Activated naive CD4-positive, alpha-beta T cell treated with anti-CD3 and anti-CD28 coated beads, Interleukin-2, amount 50 U/mL, for 24 hours (primary cell): Measurements from ENCODE around the gene CCDC92.
"Not testable (repeated sequence)": the region's sequence is repeated elsewhere in the genome, so short reads cannot be mapped to it uniquely, and the experiment has no call there.

Experiments
- H3K27ac Mint-ChIP-seq: one replicate; pipeline ENCODE4 v1.8.0; 2021; ENCODE audit warnings: mild to moderate bottlenecking, mixed read lengths
- H3K27me3 Mint-ChIP-seq: one replicate; pipeline ENCODE4 v1.8.0; 2021; ENCODE audit warnings: mixed read lengths
- H3K36me3 Mint-ChIP-seq: one replicate; pipeline ENCODE4 v1.8.0; 2021; ENCODE audit warnings: mixed read lengths
- H3K4me1 Mint-ChIP-seq: one replicate; pipeline ENCODE4 v1.8.0; 2021; ENCODE audit warnings: mixed read lengths
- H3K4me3 Mint-ChIP-seq: one replicate; pipeline ENCODE4 v1.8.0; 2021; ENCODE audit warnings: mild to moderate bottlenecking, mixed read lengths
- H3K9me3 Mint-ChIP-seq: one replicate; pipeline ENCODE4 v1.8.0; 2021; ENCODE audit warnings: mixed read lengths

Gene CCDC92

DNA sequence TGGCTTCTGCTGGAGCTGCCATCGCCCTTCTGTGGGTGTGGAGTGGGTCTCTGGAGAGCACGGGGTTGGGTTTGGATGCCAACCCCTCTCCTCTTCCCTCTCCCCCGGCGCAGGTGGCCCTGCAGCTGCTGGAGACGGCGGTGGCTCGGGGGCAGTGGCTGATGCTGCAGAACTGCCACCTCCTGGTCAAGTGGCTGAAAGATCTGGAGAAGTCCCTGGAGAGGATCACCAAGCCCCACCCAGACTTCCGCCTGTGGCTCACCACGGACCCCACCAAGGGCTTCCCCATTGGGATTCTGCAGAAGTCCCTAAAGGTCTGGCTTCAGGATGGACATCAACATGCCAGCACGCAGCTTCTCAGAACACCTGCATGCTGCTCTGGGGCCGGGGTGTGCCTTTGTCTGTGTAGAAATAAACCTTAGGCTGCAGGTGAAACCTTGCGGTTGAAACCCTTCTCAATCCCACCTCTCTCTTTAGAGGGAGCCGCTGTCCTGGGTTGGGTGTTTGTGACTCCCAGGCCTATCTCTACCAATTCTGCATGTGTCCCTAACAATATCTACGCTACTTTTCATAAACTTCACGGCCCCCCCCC, 44.3 kb downstream of the CCDC92 start:
- H3K27ac Mint-ChIP-seq = no peak overlapping the region
- H3K4me3 Mint-ChIP-seq = no peak overlapping the region
- H3K4me1 Mint-ChIP-seq = peaks cover 17% of the 10 kb centered on the region

DNA sequence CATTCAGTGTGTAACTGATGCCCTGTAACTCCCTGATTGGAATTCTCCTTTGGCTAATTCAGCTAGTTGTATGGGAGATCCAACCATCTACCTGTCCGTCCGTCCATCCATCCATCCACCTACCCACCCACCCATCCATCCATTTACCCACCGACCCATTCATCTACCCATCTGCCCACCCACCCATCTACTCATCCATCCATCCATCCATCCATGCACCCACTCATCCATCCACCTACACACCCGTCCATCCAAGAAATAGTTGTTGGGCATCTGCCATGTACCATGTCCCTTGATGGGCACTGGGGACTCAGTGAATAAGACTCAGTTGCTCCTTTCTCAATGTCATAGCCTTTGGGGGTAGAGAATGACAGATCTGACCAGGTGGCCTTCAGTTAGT, 48.1 kb downstream of the CCDC92 start:
- Mint-ChIP-seq H3K36me3 (no peaks in the 10 kb centered on the region), H3K4me3 (no peak overlapping the region)

More for the DNA sequence above, 44.3 kb downstream of the CCDC92 start:
- Mint-ChIP-seq H3K9me3 (no peaks in the 10 kb centered on the region), H3K27me3 (no peaks in the 10 kb centered on the region), H3K36me3 (no peaks in the 10 kb centered on the region)

DNA sequence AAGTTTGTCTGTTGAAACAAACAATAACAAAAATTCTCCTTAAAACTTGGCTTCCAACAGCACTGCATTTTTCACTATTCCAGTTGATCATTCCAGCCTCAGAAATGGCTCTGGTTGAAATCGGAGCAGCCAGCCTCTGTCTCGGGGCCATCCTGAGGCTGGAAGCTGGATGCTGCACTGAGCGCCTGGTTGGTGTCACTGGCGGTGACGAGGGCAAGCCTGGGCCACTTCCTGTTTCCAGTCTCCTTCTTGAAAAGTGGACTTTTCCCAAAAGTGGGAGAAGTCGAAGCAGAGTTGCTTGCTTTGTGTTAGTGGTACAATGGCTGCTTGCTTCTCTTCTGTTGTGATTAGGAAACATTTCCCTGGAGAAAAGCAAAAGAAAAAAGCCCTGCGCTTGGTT, 48.7 kb downstream of the CCDC92 start:
- H3K9me3 Mint-ChIP-seq = no peaks in the 10 kb centered on the region
- peaks cover 12% of the 10 kb centered on the region for H3K4me1 Mint-ChIP-seq
- no peaks in the 10 kb centered on the region for H3K36me3 Mint-ChIP-seq
- no peaks in the 10 kb centered on the region for H3K27me3 Mint-ChIP-seq
- no peak overlapping the region for H3K4me3 Mint-ChIP-seq
- no peak overlapping the region for H3K27ac Mint-ChIP-seq

More for the DNA sequence above, 48.1 kb downstream of the CCDC92 start:
- Mint-ChIP-seq H3K9me3 (no peaks in the 10 kb centered on the region), H3K27me3 (no peaks in the 10 kb centered on the region), H3K4me1 (peaks cover 12% of the 10 kb centered on the region), H3K27ac (no peak overlapping the region)

DNA sequence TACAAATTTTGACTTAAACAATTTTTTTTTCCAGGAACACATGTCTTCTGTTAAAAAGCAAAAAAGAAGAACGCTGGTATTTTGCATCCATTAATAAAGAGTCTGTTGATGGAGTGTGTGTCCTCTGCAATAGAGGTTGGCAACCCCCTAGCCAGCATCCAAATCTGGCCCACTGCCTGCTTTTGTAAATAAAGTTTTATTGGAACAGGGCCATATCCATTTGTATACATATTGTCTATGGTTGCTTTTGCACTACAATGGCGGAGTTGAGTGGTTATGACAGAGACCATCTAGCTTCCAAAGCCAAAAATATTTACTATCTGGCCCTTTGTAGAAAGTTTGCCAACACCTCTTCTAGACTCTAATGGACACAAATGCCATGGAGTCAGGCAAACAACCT, 49.6 kb downstream of the CCDC92 start:
- no peak overlapping the region for H3K4me3 Mint-ChIP-seq
- H3K9me3 Mint-ChIP-seq = no peaks in the 10 kb centered on the region
- H3K27me3 Mint-ChIP-seq = no peaks in the 10 kb centered on the region
- no peak overlapping the region for H3K27ac Mint-ChIP-seq
- H3K4me1 Mint-ChIP-seq = peaks cover 12% of the 10 kb centered on the region
- no peaks in the 10 kb centered on the region for H3K36me3 Mint-ChIP-seq

DNA sequence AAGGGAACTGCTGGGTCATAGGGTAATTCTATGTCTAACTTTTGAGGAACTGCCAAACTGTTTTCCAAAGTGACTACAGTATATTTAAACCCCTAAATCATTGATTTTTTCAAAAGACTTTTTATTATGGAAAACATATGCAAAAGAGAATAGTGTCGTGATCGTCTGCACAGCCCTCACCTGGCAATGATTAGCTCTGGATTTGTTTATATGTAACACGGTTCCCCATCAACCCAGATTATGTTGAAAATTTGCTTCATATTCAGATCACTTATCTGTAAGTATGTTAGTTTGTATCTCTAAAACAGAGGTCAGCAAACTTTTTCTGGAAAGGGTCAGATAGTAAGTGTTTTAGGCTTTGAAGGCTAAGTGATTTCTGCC, 52.7 kb downstream of the CCDC92 start:
- no peaks in the 10 kb centered on the region for H3K27me3 Mint-ChIP-seq

DNA sequence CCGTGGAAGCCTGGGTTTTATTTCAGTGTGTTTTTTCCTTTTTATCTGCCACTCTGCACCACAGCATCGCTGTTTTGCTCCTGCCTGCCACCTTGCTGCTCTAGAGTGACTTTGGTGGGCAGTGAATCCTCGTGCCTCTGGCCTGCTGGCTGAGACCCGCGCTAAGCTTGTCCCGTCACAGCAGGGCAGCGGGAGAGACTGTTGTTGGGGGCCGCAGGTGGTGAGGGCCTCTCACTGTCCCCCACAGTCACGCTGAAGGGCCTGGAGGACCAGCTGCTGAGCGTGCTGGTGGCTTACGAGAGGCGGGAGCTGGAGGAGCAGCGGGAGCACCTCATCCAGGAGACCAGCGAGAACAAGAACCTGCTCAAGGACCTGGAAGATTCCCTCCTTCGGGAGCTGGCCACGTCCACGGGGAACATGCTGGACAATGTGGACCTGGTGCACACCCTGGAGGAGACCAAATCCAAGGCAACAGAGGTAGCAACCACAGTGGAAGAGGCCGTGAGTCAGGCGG, 55.2 kb downstream of the CCDC92 start:
- H3K4me1 Mint-ChIP-seq = peaks cover 19% of the 10 kb centered on the region
- no peaks in the 10 kb centered on the region for H3K36me3 Mint-ChIP-seq
- no peaks in the 10 kb centered on the region for H3K27me3 Mint-ChIP-seq
- no peak overlapping the region for H3K27ac Mint-ChIP-seq
- no peak overlapping the region for H3K4me3 Mint-ChIP-seq
- H3K9me3 Mint-ChIP-seq = no peaks in the 10 kb centered on the region

More for the DNA sequence above, 52.7 kb downstream of the CCDC92 start:
- H3K36me3 Mint-ChIP-seq = no peaks in the 10 kb centered on the region
- peaks cover 23% of the 10 kb centered on the region for H3K4me1 Mint-ChIP-seq
- H3K9me3 Mint-ChIP-seq = no peaks in the 10 kb centered on the region
- no peak overlapping the region for H3K4me3 Mint-ChIP-seq
- H3K27ac Mint-ChIP-seq = no peak overlapping the region

DNA sequence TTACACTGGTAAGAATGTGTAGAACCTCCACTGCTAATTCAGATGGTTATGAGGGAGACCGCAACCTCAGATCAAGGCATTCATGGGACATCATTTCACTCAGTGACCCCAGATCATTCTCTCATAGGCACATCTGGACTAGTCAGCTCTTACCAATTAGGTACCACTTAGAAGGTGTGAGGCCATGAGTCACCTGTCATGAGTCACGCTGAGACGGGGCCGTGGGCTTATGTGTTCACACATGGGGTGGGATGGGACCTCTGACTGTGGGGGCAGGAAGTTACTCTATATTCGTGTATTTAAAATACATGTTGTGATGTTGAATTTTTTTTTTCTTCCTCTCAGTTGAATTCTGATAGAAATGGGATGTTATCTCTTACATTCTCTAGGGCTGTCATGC, 55.9 kb downstream of the CCDC92 start:
- H3K4me3 Mint-ChIP-seq = no peak overlapping the region

DNA sequence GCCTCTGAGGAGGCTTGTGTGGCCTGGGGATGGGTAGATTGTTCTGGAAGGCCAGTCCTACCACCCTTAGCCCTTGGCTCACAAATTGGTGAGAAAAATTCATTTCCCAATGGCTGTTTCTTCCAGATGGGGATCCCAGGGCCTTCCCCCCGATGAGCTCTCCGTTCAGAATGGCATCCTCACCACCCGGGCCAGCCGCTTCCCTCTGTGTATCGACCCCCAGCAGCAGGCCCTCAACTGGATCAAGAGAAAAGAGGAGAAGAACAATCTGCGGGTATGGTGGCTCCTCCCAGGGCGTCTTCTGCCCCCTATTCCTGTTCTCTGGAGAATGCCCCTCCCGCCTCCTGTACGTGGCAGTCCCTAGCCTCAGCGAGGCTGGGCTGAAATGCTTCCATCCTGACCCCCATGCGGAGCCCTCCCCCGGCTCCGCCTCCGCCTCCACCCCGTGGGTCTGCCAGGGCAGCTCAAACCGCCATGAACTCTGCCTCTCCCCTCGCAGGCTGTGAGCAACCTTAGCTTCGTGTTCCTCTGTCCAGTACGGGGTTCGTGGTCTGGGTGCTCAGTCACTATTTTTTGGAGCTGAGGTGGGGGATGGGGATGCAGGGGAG, 57.8 kb downstream of the CCDC92 start:
- Mint-ChIP-seq H3K4me1 (peaks cover 15% of the 10 kb centered on the region), H3K27ac (no peak overlapping the region), H3K27me3 (no peaks in the 10 kb centered on the region), H3K9me3 (no peaks in the 10 kb centered on the region), H3K4me3 (no peak overlapping the region), H3K36me3 (no peaks in the 10 kb centered on the region)

More for the DNA sequence above, 55.9 kb downstream of the CCDC92 start:
- peaks cover 19% of the 10 kb centered on the region for H3K4me1 Mint-ChIP-seq
- H3K27ac Mint-ChIP-seq = no peak overlapping the region
- no peaks in the 10 kb centered on the region for H3K9me3 Mint-ChIP-seq
- no peaks in the 10 kb centered on the region for H3K36me3 Mint-ChIP-seq
- no peaks in the 10 kb centered on the region for H3K27me3 Mint-ChIP-seq

DNA sequence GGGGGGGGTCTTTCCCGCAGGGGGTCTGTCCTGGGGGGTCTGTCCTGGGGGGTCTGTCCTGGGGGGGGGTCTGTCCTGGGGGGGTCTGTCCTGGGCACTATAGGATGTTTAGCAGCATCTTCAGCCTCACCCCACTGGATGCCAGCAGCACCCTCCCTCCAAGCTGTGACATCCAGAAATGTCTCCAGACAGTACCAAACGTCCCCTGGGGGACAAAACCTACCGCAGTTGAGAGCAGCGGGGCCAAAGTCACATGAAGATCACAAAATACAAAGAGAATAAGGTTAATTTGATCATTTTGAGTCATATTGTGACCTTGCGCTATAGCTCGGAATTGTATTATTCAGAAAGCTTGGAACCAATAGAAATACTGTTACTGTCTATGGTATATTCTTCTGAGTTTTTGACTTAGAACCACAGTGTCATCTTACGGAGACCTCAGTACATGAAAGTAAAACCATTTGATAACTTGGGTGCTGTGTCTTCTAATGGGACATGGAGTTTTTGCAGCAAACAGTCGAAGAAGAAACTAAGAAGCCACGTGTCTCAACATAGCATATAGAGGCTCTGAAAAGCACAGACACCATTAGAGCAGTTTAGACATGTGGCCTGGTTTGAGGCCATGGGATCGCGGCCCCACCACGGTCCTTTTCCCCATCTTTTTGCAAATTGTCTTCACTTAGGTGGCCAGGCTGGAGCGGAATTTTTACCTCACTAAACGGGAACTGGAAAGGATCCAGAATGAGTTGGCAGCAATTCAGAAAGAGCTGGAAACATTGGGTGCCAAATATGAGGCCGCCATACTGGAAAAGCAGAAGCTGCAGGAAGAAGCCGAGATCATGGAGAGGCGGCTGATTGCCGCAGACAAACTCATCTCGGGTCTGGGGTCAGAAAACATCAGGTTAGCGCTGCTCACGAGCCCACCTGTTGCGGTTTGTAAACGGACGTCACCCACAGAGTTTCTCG, 59.9 kb downstream of the CCDC92 start:
- H3K36me3 Mint-ChIP-seq = no peaks in the 10 kb centered on the region
- H3K4me1 Mint-ChIP-seq = peaks cover 15% of the 10 kb centered on the region
- peak overlapping the region; percentile 17 for H3K27ac Mint-ChIP-seq
- no peaks in the 10 kb centered on the region for H3K27me3 Mint-ChIP-seq
- no peak overlapping the region for H3K4me3 Mint-ChIP-seq
- H3K9me3 Mint-ChIP-seq = no peaks in the 10 kb centered on the region

DNA sequence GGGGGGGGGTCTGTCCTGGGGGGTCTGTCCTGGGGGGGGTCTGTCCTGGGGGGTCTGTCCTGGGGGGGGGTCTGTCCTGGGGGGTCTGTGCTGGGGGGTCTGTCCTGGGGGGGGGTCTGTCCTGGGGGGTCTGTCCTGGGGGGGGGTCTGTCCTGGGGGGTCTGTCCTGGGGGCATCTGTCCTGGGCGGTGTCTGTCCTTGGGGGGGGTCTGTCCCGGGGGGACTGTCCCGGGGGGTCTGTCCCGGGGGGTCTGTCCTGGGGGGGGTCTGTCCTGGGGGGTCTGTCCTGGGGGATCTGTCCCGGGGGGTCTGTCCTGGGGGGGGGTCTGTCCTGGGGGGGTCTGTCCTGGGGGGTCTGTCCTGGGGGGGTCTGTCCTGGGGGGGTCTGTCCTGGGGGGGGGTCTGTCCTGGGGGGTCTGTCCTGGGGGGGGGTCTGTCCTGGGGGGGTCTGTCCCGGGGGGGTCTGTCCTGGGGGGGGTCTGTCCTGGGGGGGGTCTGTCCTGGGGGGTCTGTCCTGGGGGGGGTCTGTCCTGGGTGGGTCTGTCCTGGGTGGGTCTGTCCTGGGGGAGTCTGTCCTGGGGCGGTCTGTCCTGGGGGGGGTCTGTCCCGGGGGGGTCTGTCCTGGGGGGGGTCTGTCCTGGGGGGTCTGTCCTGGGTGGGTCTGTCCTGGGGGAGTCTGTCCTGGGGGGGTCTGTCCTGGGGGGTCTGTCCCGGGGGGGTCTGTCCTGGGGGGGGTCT, 60.8 kb downstream of the CCDC92 start:
- H3K27ac Mint-ChIP-seq, H3K27me3 Mint-ChIP-seq, H3K9me3 Mint-ChIP-seq, H3K36me3 Mint-ChIP-seq, H3K4me3 Mint-ChIP-seq: not testable (repeated sequence)
- peaks cover 12% of the 10 kb centered on the region for H3K4me1 Mint-ChIP-seq

DNA sequence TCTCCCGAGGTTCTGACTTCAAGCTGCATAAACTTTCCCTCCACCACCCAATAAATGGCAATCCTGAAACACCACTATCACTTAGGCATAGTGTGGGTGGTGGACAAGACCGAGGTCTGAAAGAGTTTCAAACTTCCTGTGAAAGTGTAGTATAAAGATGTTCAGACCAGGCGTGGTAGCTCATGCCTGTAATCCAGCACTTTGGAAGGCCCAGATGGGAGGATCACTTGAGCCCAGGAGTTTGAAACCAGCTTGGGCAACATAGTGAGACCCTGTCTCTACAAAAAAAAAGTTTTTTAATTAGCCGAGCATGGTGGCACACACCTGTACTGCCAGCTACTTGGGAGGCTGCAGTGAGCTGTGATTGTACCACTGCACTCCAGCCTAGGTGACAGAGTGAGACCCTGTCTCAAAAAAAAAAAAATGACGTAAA, 61.9 kb downstream of the CCDC92 start:
- Mint-ChIP-seq H3K4me1 (peaks cover 4% of the 10 kb centered on the region), H3K27ac (peak overlapping the region; percentile 11), H3K27me3 (no peaks in the 10 kb centered on the region), H3K9me3 (no peaks in the 10 kb centered on the region), H3K36me3 (no peaks in the 10 kb centered on the region), H3K4me3 (no peak overlapping the region)

DNA sequence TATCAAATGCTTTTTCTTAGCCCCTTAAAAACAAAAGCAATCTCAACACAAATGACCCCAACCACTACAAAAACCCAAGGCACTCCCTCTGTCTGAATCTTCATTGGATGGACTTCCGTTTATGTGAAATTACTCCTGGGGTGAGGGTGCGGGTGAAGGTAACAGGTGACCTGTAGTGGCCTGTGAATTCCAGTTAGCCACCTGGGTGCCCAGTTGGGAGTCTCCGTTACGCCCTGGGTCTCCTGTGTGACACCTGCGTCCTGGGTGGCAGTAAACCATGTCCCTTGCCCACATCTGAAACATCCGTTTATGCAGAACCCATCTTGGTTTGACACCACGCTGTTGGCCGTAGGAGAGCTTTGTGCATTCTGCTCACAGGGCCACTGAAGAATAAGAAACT, 62.6 kb downstream of the CCDC92 start:
- H3K9me3 Mint-ChIP-seq = no peaks in the 10 kb centered on the region
- H3K27me3 Mint-ChIP-seq = no peaks in the 10 kb centered on the region
- no peak overlapping the region for H3K27ac Mint-ChIP-seq
- H3K36me3 Mint-ChIP-seq = no peaks in the 10 kb centered on the region
- H3K4me1 Mint-ChIP-seq = peaks cover 11% of the 10 kb centered on the region
- no peak overlapping the region for H3K4me3 Mint-ChIP-seq

DNA sequence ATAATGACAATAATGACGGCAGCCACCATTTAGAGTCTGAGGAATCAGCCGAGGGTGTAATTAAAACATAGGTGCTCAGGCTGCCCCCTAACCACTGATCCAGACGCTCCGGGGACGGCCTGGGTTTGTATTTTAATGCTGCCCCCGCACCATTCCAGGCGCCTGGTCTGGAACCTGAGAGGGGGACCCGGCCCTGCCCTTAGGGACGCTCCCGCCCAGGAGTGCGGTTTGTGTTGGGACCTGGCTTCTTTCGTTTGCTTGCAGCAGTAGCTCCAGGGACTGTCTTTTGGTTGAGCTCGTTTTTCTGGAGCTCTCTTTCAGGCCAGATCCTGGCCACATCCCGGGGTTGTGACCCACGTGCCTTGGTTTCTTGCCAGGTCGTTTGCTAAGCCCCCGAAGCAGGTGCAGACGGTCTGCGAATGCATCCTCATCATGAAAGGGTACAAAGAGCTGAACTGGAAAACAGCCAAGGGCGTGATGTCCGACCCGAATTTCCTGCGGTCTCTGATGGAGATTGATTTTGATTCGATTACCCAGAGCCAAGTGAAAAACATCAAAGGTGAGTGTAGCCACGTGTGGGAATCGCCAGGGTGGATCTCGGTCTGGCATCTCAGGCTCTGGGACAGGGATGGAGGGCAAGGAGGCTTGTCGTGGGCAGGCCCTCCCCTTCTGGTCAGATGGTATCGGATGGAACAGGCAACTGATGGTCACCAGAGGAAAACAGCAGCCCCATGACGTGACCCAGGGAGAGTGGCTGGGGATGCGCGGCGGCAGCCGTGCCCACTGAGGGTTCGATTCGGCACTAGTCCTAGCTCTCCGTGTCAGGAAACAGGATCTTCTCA, 63.5 kb downstream of the CCDC92 start:
- Mint-ChIP-seq H3K27me3 (no peaks in the 10 kb centered on the region), H3K9me3 (no peaks in the 10 kb centered on the region), H3K27ac (no peak overlapping the region), H3K4me1 (peaks cover 11% of the 10 kb centered on the region), H3K4me3 (no peak overlapping the region), H3K36me3 (no peaks in the 10 kb centered on the region)

DNA sequence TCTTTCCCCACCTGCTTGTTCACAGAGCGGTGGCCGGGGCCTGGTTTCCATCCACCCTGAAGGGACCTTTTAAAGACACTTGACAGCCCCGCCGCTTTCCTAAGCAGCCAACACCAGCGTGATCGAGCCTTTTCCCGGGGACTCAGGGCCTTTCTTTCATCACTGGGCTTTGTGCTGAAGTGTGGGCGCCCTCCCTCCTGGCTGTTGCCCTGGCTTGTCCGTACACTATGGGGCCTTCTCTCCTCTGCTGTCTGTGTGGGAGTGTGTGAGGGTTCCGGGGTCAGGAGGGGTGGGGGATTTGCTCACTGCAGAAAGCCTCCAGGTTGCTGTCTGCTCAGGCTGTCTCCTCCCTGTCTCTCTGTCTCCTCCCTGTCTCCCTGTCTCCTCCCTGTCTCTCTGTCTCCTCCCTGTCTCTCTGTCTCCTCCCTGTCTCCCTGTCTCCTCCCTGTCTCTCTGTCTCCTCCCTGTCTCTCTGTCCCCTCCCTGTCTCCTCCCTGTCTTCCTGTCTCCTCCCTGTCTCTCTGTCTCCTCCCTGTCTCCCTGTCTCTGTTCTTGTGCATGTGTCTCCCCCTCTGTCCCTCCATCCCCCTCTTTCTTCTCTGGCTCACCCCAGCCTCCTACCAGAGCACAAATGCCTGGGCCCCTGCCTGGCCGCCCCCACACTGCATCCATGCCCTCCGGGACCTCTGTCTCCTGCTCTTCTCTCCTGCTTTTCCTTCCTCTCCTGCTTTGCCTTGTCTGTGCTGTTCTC, 64.7 kb downstream of the CCDC92 start:
- Mint-ChIP-seq H3K36me3 (no peaks in the 10 kb centered on the region), H3K4me3 (no peak overlapping the region), H3K9me3 (no peaks in the 10 kb centered on the region), H3K27ac (no peak overlapping the region), H3K4me1 (peaks cover 11% of the 10 kb centered on the region), H3K27me3 (no peaks in the 10 kb centered on the region)
